ENCODE results near the gene GFPT1. TPM values are rescaled to one million over a fixed set of nuclear protein-coding genes. Genes with fewer than 3 reads are reported as not detected.
A peak's percentile ranks its signal among the peaks of the same experiment; 100 is the strongest.

Gene GFPT1
- total and polyA plus RNA-seq, 12 donors = 5.0 to 90.3 (median 60.5) TPM

DNA sequence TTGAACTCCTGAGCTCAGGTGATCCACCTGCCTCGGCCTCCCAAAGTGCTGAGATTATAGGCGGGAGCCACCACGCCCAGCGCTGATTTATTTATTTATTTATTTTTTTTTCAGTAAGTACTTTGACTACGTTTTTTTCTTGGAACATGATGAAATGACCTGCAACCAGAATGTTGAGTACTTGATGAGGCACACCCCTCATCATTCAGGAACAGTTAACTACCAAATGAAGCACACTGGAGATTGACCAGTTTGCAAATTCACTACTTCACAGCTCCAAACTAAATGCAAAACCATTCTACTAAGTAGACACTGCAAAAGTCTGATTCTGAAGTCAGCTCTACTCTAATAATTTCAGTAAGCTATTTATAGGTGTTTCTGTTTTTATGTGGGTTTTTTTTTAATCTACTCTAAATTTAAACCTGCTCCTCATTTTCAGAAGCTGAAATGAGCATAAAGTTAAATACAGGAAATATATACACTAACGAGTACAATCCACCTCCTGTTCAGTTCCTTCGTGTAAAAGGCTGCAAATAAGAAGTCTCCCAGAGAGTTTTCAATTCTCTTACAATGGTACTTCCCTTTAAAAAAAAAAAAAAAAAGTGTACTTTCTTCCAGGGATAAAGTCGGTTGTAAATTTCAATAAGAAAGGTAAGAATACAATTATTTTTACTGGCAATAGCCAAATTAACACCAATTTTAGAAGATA, 1.4 kb downstream of the GFPT1 start:
- Histone ChIP-seq H3K27ac (peak overlapping the region in 6 of 10 donors; percentile 63 to 92 (median 87)), H3K4me1 (peaks cover 0 to 69% (median 36%) of the 10 kb centered on the region in 9 donors), H3K27me3 (no peaks in the 10 kb centered on the region), H3K36me3 (no peaks in the 10 kb centered on the region), H3K9me3 (no peaks in the 10 kb centered on the region), H3K4me3 (peak overlapping the region in 9 of 10 donors; percentile 84 to 96 (median 90))
- intact Hi-C loops (cut with DNase I) = loop anchor here in 2 of 10 donors (5.0 to 10.0 kb wide), 2 partner anchors 52 to 329 kb away; partner anchors contain the start of gene NFU1 (in 2 of the 2)
- TF ChIP-seq, protein P1, sequence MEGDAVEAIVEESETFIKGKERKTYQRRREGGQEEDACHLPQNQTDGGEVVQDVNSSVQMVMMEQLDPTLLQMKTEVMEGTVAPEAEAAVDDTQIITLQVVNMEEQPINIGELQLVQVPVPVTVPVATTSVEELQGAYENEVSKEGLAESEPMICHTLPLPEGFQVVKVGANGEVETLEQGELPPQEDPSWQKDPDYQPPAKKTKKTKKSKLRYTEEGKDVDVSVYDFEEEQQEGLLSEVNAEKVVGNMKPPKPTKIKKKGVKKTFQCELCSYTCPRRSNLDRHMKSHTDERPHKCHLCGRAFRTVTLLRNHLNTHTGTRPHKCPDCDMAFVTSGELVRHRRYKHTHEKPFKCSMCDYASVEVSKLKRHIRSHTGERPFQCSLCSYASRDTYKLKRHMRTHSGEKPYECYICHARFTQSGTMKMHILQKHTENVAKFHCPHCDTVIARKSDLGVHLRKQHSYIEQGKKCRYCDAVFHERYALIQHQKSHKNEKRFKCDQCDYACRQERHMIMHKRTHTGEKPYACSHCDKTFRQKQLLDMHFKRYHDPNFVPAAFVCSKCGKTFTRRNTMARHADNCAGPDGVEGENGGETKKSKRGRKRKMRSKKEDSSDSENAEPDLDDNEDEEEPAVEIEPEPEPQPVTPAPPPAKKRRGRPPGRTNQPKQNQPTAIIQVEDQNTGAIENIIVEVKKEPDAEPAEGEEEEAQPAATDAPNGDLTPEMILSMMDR (IDR thresholded peaks at IDR 0.05) = no peak
- no peak for DNase-seq
- 53 to 65% methylated on average over 8 of the region's 8 CpGs for WGBS, 2 donors
- no peak for ATAC-seq

DNA sequence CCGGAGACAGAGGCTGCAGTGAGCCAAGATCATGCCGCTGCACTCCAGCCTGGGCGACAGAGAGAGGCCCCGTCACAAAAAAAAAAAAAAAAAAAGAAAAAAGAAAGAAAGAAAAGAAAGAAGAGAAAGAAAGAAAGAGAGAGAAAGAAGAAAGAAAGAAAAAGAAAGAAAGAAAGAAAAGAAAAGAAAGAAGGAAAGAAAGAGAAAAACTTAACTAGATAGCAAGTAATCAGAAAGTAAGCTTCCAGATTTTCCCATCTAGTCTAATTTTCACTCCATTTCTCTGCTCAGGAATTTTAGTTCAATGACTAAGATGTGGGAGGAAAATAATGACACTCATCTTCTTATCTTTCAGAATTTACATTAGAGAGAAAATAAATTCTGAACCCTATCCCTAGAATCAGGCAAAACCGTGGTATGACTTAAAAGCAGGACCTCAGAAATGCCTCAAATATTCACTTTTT, 2.4 kb downstream of the GFPT1 start:
- no peak overlapping the region for H3K4me3 ChIP-seq
- no peaks in the 10 kb centered on the region for H3K9me3 ChIP-seq
- H3K27me3 ChIP-seq = no peaks in the 10 kb centered on the region
- no peaks in the 10 kb centered on the region for H3K36me3 ChIP-seq
- DNase-seq = no peak
- 97 to 98% methylated on average over 5 of the region's 5 CpGs for WGBS, 2 donors
- intact Hi-C loops (cut with DNase I) = loop anchor here in 2 of 10 donors (5.0 to 10.0 kb wide), 2 partner anchors 53 to 330 kb away; partner anchors contain the start of gene NFU1 (in 2 of the 2)
- peaks cover 0 to 62% (median 36%) of the 10 kb centered on the region in 9 donors for H3K4me1 ChIP-seq
- no peak overlapping the region for H3K27ac ChIP-seq
- TF ChIP-seq, protein P1 (IDR thresholded peaks at IDR 0.05) = no peak
- no peak for ATAC-seq

DNA sequence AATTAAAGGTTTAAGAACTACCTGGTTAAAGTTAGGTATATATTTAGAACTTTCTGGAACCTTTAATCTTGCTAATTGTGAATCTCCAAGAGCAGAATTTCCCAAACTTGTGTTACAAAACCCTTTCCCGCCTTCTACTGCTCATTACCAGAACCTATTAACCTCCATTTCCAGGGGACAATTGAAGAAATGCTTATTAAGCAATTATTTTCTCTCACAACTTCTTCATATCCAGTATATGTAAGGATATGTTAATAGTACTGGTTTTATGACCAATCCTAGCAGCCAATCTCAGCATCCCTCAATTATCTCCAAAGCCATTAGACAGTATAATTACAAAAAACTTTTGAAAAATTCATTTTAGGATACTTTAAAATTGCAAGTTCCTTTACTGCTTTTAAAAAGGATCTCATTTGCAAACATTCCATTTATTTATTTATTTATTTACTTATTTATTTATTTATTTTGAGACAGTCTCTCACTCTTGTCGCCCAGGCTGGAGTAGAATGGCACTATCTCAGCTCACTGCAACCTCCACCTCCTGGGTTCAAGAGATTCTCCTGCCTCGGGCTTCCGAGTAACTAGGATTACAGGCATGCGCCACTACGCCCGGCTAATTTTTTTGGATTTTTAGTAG, 3.7 kb downstream of the GFPT1 start:
- intact Hi-C loops (cut with DNase I) = loop anchor here in 1 of 10 donors (10.0 kb wide), 1 partner anchor 332 kb away; no protein-coding TSS in a partner anchor
- H3K4me3 ChIP-seq = no peak overlapping the region
- no peaks in the 10 kb centered on the region for H3K36me3 ChIP-seq
- H3K9me3 ChIP-seq = no peaks in the 10 kb centered on the region
- DNase-seq (no peak), ATAC-seq (no peak)
- WGBS, 2 donors = 97% methylated on average over 7 of the region's 7 CpGs
- TF ChIP-seq, protein P1 (IDR thresholded peaks at IDR 0.05) = no peak
- no peak overlapping the region for H3K27ac ChIP-seq
- H3K4me1 ChIP-seq = peaks cover 0 to 62% (median 36%) of the 10 kb centered on the region in 9 donors
- H3K27me3 ChIP-seq = no peaks in the 10 kb centered on the region

DNA sequence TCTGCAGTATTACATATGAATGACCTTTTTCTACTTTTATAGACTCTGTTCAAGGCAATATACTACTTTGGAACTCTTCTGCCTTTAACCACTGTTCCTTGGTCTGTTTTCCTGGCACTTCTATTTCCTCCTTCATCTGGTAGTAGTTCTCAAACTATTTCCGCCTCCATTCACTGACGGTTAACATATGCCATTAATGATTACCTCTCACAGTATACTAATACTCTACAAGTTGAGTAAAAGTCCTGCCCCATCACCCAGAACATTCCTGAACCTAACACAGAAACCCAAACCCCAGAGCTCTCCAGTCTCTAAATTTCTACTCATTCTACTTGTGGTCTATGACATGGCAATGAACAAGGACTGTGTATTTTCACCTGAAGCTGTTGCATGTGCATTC, 4.5 kb downstream of the GFPT1 start:
- H3K27ac ChIP-seq = no peak overlapping the region
- ATAC-seq (no peak), DNase-seq (no peak)
- H3K36me3 ChIP-seq = no peaks in the 10 kb centered on the region
- WGBS, 2 donors = 85 to 89% methylated on average over 2 of the region's 2 CpGs
- no peaks in the 10 kb centered on the region for H3K27me3 ChIP-seq
- no peaks in the 10 kb centered on the region for H3K9me3 ChIP-seq
- H3K4me1 ChIP-seq = peaks cover 0 to 58% (median 36%) of the 10 kb centered on the region in 9 donors
- H3K4me3 ChIP-seq = no peak overlapping the region
- intact Hi-C loops (cut with DNase I) = loop anchor here in 1 of 10 donors (10.0 kb wide), 1 partner anchor 332 kb away; no protein-coding TSS in a partner anchor
- TF ChIP-seq, protein P1 (IDR thresholded peaks at IDR 0.05) = no peak

Measured in heart right ventricle (tissue), 16 donors.